GM06990 (cell line): ENCODE results near the gene BRPF3.

Experiments used
- DNase-seq: peaks from one replicate; pipeline ENCODE4 v3.0.0-alpha.2; 2011; ENCODE audit not compliant: insufficient read length; ENCODE audit errors: extremely low read depth
- H3K27me3 ChIP-seq: replicated peaks from 2 replicates; pipeline ENCODE4 v1.6.0; 2011; ENCODE audit warnings: low read length; ENCODE audit not compliant: control insufficient read depth, insufficient read depth
- H3K36me3 ChIP-seq: 2 replicates; pipeline ENCODE4 v1.5.1; 2011; ENCODE audit warnings: low read length; ENCODE audit not compliant: control insufficient read depth, insufficient read depth
- H3K4me3 ChIP-seq: replicated peaks from 2 replicates; pipeline ENCODE4 v1.5.1; 2011; ENCODE audit warnings: low read depth, mild to moderate bottlenecking, control low read depth, low read length
- CTCF ChIP-seq: IDR thresholded peaks from 2 replicates; pipeline ENCODE4 v1.5.1; 2011; ENCODE audit warnings: low read length, control low read depth, mild to moderate bottlenecking, inconsistent platforms; ENCODE audit not compliant: insufficient read depth, poor library complexity, severe bottlenecking

The BRPF3 gene

GRCh38 chr6:36177166-36177565 lies 19.4 kb upstream of the BRPF3 start:
- no peak for DNase-seq
- no peaks in the 10 kb centered on the region for H3K36me3 ChIP-seq
- H3K27me3 ChIP-seq = no peaks in the 10 kb centered on the region
- no peak overlapping the region for H3K4me3 ChIP-seq
- TF ChIP-seq CTCF = no peak

- no peak overlapping the region for H3K4me3 ChIP-seq
- H3K27me3 ChIP-seq = no peaks in the 10 kb centered on the region
- TF ChIP-seq CTCF = no peak
- DNase-seq = no peak
- H3K36me3 ChIP-seq = no peaks in the 10 kb centered on the region
Measured at GRCh38 chr6:36178544-36178943, 18.0 kb upstream of the BRPF3 start.

- H3K27me3 ChIP-seq = no peaks in the 10 kb centered on the region
- DNase-seq = no peak
Measured at GRCh38 chr6:36180126-36180525, 16.4 kb upstream of the BRPF3 start.

GRCh38 chr6:36184311-36184710 lies 12.2 kb upstream of the BRPF3 start:
- Histone ChIP-seq H3K4me3 (no peak overlapping the region), H3K36me3 (no peaks in the 10 kb centered on the region), H3K27me3 (no peaks in the 10 kb centered on the region)
- TF ChIP-seq CTCF = no peak
- DNase-seq = no peak

More at GRCh38 chr6:36180126-36180525, 16.4 kb upstream of the BRPF3 start:
- no peaks in the 10 kb centered on the region for H3K36me3 ChIP-seq
- no peak overlapping the region for H3K4me3 ChIP-seq
- TF ChIP-seq CTCF = no peak

- H3K4me3 ChIP-seq = no peak overlapping the region
- TF ChIP-seq CTCF = no peak
- H3K36me3 ChIP-seq = no peaks in the 10 kb centered on the region
- no peak for DNase-seq
- H3K27me3 ChIP-seq = no peaks in the 10 kb centered on the region
Measured at GRCh38 chr6:36186199-36186598, 10.3 kb upstream of the BRPF3 start.

GRCh38 chr6:36187446-36187845 lies 9.1 kb upstream of the BRPF3 start:
- Histone ChIP-seq H3K4me3 (no peak overlapping the region), H3K36me3 (no peaks in the 10 kb centered on the region), H3K27me3 (peaks cover 2% of the 10 kb centered on the region; the same call in 1 of the 2 replicates)
- TF ChIP-seq CTCF = no peak
- no peak for DNase-seq
